ENCODE data around the gene LSM14B. TPM values are rescaled to one million over a fixed set of nuclear protein-coding genes. Genes with fewer than 3 reads are reported as not detected.

Gene LSM14B
- total and polyA plus RNA-seq, 8 donors: 36.0 to 62.3 (median 58.5) TPM

- peaks cover 0 to 4% of the 10 kb centered on the region in 2 donors for H3K9me3 ChIP-seq
- DNase-seq (peak in 1 of 4 donors; percentile 75), ATAC-seq (peak; percentile 4)
- TF ChIP-seq CTCF (IDR thresholded peaks at IDR 0.05): no peak
- H3K4me3 ChIP-seq: no peak overlapping the region
- peaks cover 8 to 34% of the 10 kb centered on the region in 2 donors for H3K4me1 ChIP-seq
- H3K27ac ChIP-seq: peak overlapping the region in 1 of 2 donors; percentile 23
- intact Hi-C loops (cut with DNase I): no loop called here
- peaks cover 0 to 5% of the 10 kb centered on the region in 2 donors for H3K36me3 ChIP-seq
- no peaks in the 10 kb centered on the region for H3K27me3 ChIP-seq
Measured at GRCh38 chr20:62148908-62149314, 26.6 kb downstream of the LSM14B start.

GRCh38 chr20:62149532-62150309, 27.4 kb downstream of the LSM14B start:
- Histone ChIP-seq H3K27me3 (no peaks in the 10 kb centered on the region), H3K27ac (peak overlapping the region in 1 of 2 donors; percentile 23), H3K4me1 (peaks cover 8 to 28% of the 10 kb centered on the region in 2 donors), H3K9me3 (peaks cover 0 to 4% of the 10 kb centered on the region in 2 donors), H3K4me3 (no peak overlapping the region), H3K36me3 (peaks cover 0 to 12% of the 10 kb centered on the region in 2 donors)
- intact Hi-C loops (cut with DNase I): no loop called here
- TF ChIP-seq CTCF (IDR thresholded peaks at IDR 0.05): no peak
- peak in 1 of 4 donors; percentile 58 for DNase-seq
- peak; percentile 46 for ATAC-seq

DNA sequence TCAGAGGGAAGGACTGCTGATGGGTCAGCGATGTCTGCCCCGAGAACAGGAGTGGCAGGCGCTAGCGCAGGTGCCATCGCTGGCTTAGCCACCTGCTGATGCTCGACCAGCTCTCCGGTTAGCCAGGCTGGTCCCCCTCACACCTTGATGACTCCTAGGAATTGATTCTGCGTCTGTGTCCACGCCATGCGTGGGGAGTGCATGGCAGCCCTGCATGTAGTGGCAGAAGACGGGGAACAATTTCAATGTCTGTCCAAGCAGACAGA, 28.0 kb downstream of the LSM14B start:
- intact Hi-C loops (cut with DNase I): no loop called here
- ATAC-seq: no peak
- DNase-seq: peak in 1 of 4 donors; percentile 57

DNA sequence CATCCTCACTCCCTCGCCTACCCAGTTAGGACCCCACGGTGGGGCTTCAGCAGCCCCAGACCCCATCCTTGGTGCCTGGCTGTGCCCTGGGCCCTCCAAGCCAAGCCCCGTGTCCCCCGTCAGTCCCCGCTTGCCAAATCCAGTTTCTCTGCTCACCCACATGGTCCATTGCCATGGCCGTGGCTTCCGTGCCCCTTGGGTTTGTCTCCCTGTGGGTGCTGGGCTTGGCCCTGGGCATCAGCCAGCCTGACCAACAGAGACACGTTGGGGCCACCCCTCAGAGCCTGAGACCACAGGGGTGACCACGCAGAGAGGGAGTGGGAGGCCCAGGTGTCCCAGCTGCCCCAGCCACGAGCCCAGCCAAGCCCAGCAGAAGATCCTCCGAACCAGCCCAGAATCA, 28.9 kb downstream of the LSM14B start:
- TF ChIP-seq CTCF (IDR thresholded peaks at IDR 0.05): no peak
- H3K9me3 ChIP-seq: peaks cover 0 to 4% of the 10 kb centered on the region in 2 donors
- no peak overlapping the region for H3K4me3 ChIP-seq
- no peaks in the 10 kb centered on the region for H3K27me3 ChIP-seq
- no peak overlapping the region for H3K27ac ChIP-seq
- DNase-seq: no peak
- no peak for ATAC-seq
- peaks cover 0 to 20% of the 10 kb centered on the region in 2 donors for H3K4me1 ChIP-seq
- peaks cover 0 to 18% of the 10 kb centered on the region in 2 donors for H3K36me3 ChIP-seq
- intact Hi-C loops (cut with DNase I): no loop called here

More for the DNA sequence above, 28.0 kb downstream of the LSM14B start:
- TF ChIP-seq CTCF (IDR thresholded peaks at IDR 0.05): no peak
- H3K36me3 ChIP-seq: peaks cover 0 to 15% of the 10 kb centered on the region in 2 donors
- peaks cover 0 to 4% of the 10 kb centered on the region in 2 donors for H3K9me3 ChIP-seq
- H3K27ac ChIP-seq: no peak overlapping the region
- peaks cover 5 to 23% of the 10 kb centered on the region in 2 donors for H3K4me1 ChIP-seq
- no peak overlapping the region for H3K4me3 ChIP-seq
- H3K27me3 ChIP-seq: no peaks in the 10 kb centered on the region

GRCh38 chr20:62151835-62152364, 29.6 kb downstream of the LSM14B start:
- TF ChIP-seq CTCF (IDR thresholded peaks at IDR 0.05): no peak
- ATAC-seq: no peak
- Histone ChIP-seq H3K4me3 (no peak overlapping the region), H3K27ac (no peak overlapping the region), H3K27me3 (no peaks in the 10 kb centered on the region), H3K4me1 (peaks cover 0 to 27% of the 10 kb centered on the region in 2 donors), H3K9me3 (peaks cover 0 to 4% of the 10 kb centered on the region in 2 donors), H3K36me3 (peaks cover 0 to 18% of the 10 kb centered on the region in 2 donors)
- no peak for DNase-seq
- intact Hi-C loops (cut with DNase I): no loop called here
